Measurements from ENCODE around the gene FBXL16. TPM values are rescaled to one million over a fixed set of nuclear protein-coding genes. Genes with fewer than 3 reads are reported as not detected.
"Not testable (repeated sequence)": the region's sequence is repeated elsewhere in the genome, so short reads cannot be mapped to it uniquely, and the experiment has no call there.

Gene FBXL16
- total and polyA plus RNA-seq, 2 of the 13 experiments (the other 11 are each of a cell fraction or from before 2014, with no cell fraction given), result 0.22 to 2.0 TPM

- in situ Hi-C loops (cut with HindIII; ENCODE audit: extremely low pct_ligation_motif_present, low pct_unique_long_range_greater_than_20kb), result loop anchor here (5.0 kb wide), 1 partner anchor 44 kb away; the partner anchor contains the start of genes CHTF18 and RPUSD1
- H3K9ac ChIP-seq (ENCODE audit: insufficient read depth, low read depth, low read length); H2AFZ ChIP-seq (ENCODE audit: low read length); H3K9me3 ChIP-seq (ENCODE audit: low read length); H3K79me2 ChIP-seq (ENCODE audit: insufficient read depth, low read length); H3K27me3 ChIP-seq (ENCODE audit: control insufficient read depth in 1 of 2, insufficient read depth in 2 of 2, low read length in 2 of 2); H3K4me3 ChIP-seq (replicated peaks in 1 of 3; ENCODE audit: insufficient read depth in 1 of 3, low read depth in 2 of 3, low read length in 3 of 3); ATAC-seq; H3K36me3 ChIP-seq (replicated peaks in 1 of 2; ENCODE audit: control insufficient read depth in 1 of 2, insufficient read depth in 2 of 2, low read length in 2 of 2); CTCF ChIA-PET (ENCODE audit: low intra/inter-chr PET ratio, low total read pairs); H4K20me1 ChIP-seq (ENCODE audit: insufficient read depth, low read length); H3K4me2 ChIP-seq (ENCODE audit: low read depth, low read length); FAIRE-seq; DNase-seq (ENCODE audit: low spot score); POLR2A ChIA-PET; H3K27ac ChIP-seq (ENCODE audit: extremely low read length, insufficient read depth, low read length); BruUV-seq (replicated peaks); intact Hi-C loops (cut with micrococcal nuclease; ENCODE audit: unreplicated experiment): not testable (repeated sequence)
- WGBS (ENCODE audit: low lambda C conversion rate), result 50% methylated on average over 14 of the region's 14 CpGs
- peaks cover 18% of the 10 kb centered on the region for H3K4me1 ChIP-seq (ENCODE audit: insufficient read depth, low read length)
Measured at GRCh38 chr16:742894-743293, 37.3 kb upstream of the FBXL16 start.

- H4K20me1 ChIP-seq (ENCODE audit: insufficient read depth, low read length), result no peaks in the 10 kb centered on the region
- no peaks in the 10 kb centered on the region for H3K9me3 ChIP-seq (ENCODE audit: low read length)
- 75% methylated on average over 10 of the region's 15 CpGs for WGBS (ENCODE audit: low lambda C conversion rate)
- H3K4me3 ChIP-seq (replicated peaks in 1 of 3; ENCODE audit: insufficient read depth in 1 of 3, low read depth in 2 of 3, low read length in 3 of 3), result no peak overlapping the region
- no peak overlapping the region for H3K9ac ChIP-seq (ENCODE audit: insufficient read depth, low read depth, low read length)
- H3K36me3 ChIP-seq (replicated peaks in 1 of 2; ENCODE audit: control insufficient read depth in 1 of 2, insufficient read depth in 2 of 2, low read length in 2 of 2), result peaks cover 0 to 3% of the 10 kb centered on the region in 2 experiments; a peak in 1 of 5 replicates
- no peak for ATAC-seq
- no peak overlapping the region for H3K4me2 ChIP-seq (ENCODE audit: low read depth, low read length)
- ChIA-PET CTCF (ENCODE audit: low intra/inter-chr PET ratio, low total read pairs) (no interaction called here), POLR2A (interaction anchor here (3.3 kb wide), 1 partner anchor 22 kb away, joined by 22 read pairs; the partner anchor contains the start of gene ANTKMT)
- H2AFZ ChIP-seq (ENCODE audit: low read length), result no peak overlapping the region
- TSS peak; percentile 67 for BruUV-seq (replicated peaks)
- peaks cover 18% of the 10 kb centered on the region for H3K4me1 ChIP-seq (ENCODE audit: insufficient read depth, low read length)
- no peak for FAIRE-seq
- in situ Hi-C loops (cut with HindIII; ENCODE audit: extremely low pct_ligation_motif_present, low pct_unique_long_range_greater_than_20kb), result loop anchor here (5.0 kb wide), 1 partner anchor 45 kb away; the partner anchor contains the start of genes CHTF18 and RPUSD1
- no peaks in the 10 kb centered on the region for H3K79me2 ChIP-seq (ENCODE audit: insufficient read depth, low read length)
- no peak overlapping the region for H3K27ac ChIP-seq (ENCODE audit: extremely low read length, insufficient read depth, low read length)
- intact Hi-C loops (cut with micrococcal nuclease; ENCODE audit: unreplicated experiment), result no loop called here
- DNase-seq (ENCODE audit: low spot score), result no peak
- H3K27me3 ChIP-seq (ENCODE audit: control insufficient read depth in 1 of 2, insufficient read depth in 2 of 2, low read length in 2 of 2), result 0 out of 5 replicates have a peak, but pooled peaks cover 0 to 5% of the 10 kb centered on the region in 2 experiments
- no peak for TF ChIP-seq NR2F6 (IDR thresholded peaks at IDR 0.05)
- no peak for TF ChIP-seq NR2F6 (CRISPR knock-in tag; IDR thresholded peaks at IDR 0.05)
- TF ChIP-seq ZNF724P (CRISPR knock-in tag; IDR thresholded peaks at IDR 0.05; ENCODE audit: borderline replicate concordance), result no peak
- TF ChIP-seq SALL2 (CRISPR knock-in tag; IDR thresholded peaks at IDR 0.05), result no peak
- TF ChIP-seq FOXJ3 (CRISPR knock-in tag; IDR thresholded peaks at IDR 0.05; ENCODE audit: borderline replicate concordance), result no peak
- no peak for TF ChIP-seq ZNF550 (CRISPR knock-in tag; IDR thresholded peaks at IDR 0.05; ENCODE audit: borderline replicate concordance)
- TF ChIP-seq RCOR2 (CRISPR knock-in tag; IDR thresholded peaks at IDR 0.05), result no peak
- TF ChIP-seq SALL1 (CRISPR knock-in tag; IDR thresholded peaks at IDR 0.05), result no peak
- TF ChIP-seq PAF1 (CRISPR knock-in tag; IDR thresholded peaks at IDR 0.05), result no peak
- TF ChIP-seq RBAK (CRISPR knock-in tag; IDR thresholded peaks at IDR 0.05), result no peak
- TF ChIP-seq TAF15 (IDR thresholded peaks at IDR 0.05; ENCODE audit: low read depth, low read length, poor library complexity, severe bottlenecking), result no peak
- no peak for TF ChIP-seq MLX (CRISPR knock-in tag; IDR thresholded peaks at IDR 0.05)
- no peak for TF ChIP-seq ZNF713 (CRISPR knock-in tag; IDR thresholded peaks at IDR 0.05)
- TF ChIP-seq ZNF616 (CRISPR knock-in tag; IDR thresholded peaks at IDR 0.05; ENCODE audit: low read depth), result no peak
- no peak for TF ChIP-seq SRSF4 (IDR thresholded peaks at IDR 0.05; ENCODE audit: low read depth, low read length, poor library complexity, severe bottlenecking)
- TF ChIP-seq ZNF10 (CRISPR knock-in tag; IDR thresholded peaks at IDR 0.05; ENCODE audit: borderline replicate concordance, low read depth), result no peak
Measured at GRCh38 chr16:741986-742629, 36.5 kb upstream of the FBXL16 start.
